Spleen (tissue), 3 donors: Measurements from ENCODE around the gene DPF3.

Experiments
- POLR2A ChIP-seq, 3 donors: fragments of 450-650 bp; IDR thresholded peaks; one replicate each; pipeline ENCODE4 v1.5.1; 2017; ENCODE audit warnings: antibody characterized with exemption in 3 of 3, mild to moderate bottlenecking in 1 of 3
- POLR2AphosphoS5 ChIP-seq, 3 donors: sonication (generic); formaldehyde crosslinking; IDR thresholded peaks; one replicate each; pipeline ENCODE4 v1.5.1; 2017; ENCODE audit warnings: antibody characterized with exemption in 3 of 3

DNA sequence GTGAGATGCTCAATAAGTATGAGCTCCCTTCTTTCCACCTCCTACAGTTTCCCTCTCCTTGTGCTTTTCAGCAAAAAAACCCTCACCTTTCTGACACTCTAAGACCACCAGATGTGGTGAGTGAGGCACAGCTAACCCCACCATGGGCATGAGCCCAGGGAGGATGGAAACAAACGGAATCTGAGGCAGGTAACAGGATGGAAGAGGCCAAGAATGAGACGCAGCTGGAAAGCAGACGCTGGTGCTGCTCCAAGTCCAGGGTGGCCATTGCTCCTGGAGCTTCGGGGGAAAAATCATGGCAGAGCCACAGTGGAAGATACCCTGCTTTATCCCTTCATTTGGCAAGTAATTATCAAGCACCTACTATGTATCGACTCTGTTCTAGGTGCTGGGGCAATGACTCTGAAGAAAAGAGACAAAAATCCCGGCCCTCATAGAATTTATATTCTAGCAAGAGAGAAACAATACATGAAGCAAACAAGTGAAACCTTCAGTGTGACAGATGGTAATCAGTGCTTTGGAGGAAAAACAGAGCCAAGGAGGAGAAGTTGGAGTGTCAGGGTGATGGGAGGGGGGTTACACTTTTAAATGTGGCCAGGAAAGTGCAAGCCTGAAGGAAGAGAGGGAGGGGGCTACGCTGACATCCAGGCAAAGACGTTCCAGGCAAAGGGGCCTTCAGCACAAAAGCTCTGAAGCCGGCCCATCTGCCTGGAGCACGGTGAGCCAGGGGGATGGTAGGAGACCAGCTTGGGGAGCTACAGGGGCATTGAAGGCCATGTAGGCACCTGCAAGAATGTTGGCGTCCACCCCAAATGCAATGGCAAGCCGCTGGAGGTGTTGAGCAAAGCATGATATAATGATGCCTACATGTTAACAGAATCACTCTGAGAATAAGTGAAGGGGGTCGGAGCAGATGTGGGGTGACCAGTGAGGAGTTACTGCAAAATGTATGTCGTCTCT lies 154.2 kb downstream of the DPF3 start:
- no peak for TF ChIP-seq POLR2AphosphoS5 (IDR thresholded peaks at IDR 0.05)
- no peak for TF ChIP-seq POLR2A (IDR thresholded peaks at IDR 0.05)
